H9 (cell line): ENCODE measurements around the gene RAB4B. TPM values are rescaled to one million over a fixed set of nuclear protein-coding genes. Genes with fewer than 3 reads are reported as not detected.
"Not testable (repeated sequence)": the region's sequence is repeated elsewhere in the genome, so short reads cannot be mapped to it uniquely, and the experiment has no call there.

Source experiments
- DNase-seq: peaks from one replicate; pipeline ENCODE4 v3.0.0-alpha.2; 2017
- H2AFZ ChIP-seq: one replicate; pipeline ENCODE4 v1.6.1; 2013; ENCODE audit warnings: mild to moderate bottlenecking, low read length, control low read depth, moderate library complexity
- H2AK5ac ChIP-seq: 2 replicates; pipeline ENCODE4 v1.6.1; 2013; ENCODE audit warnings: low read length, control low read depth, mixed read lengths; ENCODE audit not compliant: insufficient read length
- H2BK120ac ChIP-seq: one replicate; pipeline ENCODE4 v1.6.1; 2013; ENCODE audit warnings: low read depth, mild to moderate bottlenecking, low read length, control low read depth, inconsistent platforms; ENCODE audit not compliant: poor library complexity, severe bottlenecking
- H2BK12ac ChIP-seq: 2 replicates; pipeline ENCODE4 v1.6.1; 2013; ENCODE audit warnings: low read length, control low read depth, mixed read lengths, low read depth; ENCODE audit not compliant: insufficient read length
- H2BK15ac ChIP-seq: 2 replicates; pipeline ENCODE4 v1.6.1; 2013; ENCODE audit warnings: low read depth, low read length, control low read depth
- H2BK20ac ChIP-seq: one replicate; pipeline ENCODE4 v1.6.1; 2013; ENCODE audit warnings: low read depth, mild to moderate bottlenecking, low read length, control low read depth, inconsistent platforms; ENCODE audit not compliant: poor library complexity, severe bottlenecking
- H2BK5ac ChIP-seq: 2 replicates; pipeline ENCODE4 v1.6.1; 2013; ENCODE audit warnings: low read length, control low read depth, mixed read lengths; ENCODE audit not compliant: insufficient read length
- H3K14ac ChIP-seq: 2 replicates; pipeline ENCODE4 v1.6.1; 2013; ENCODE audit warnings: low read length, control low read depth; ENCODE audit not compliant: insufficient read depth
- H3K18ac ChIP-seq: 2 replicates; pipeline ENCODE4 v1.6.1; 2013; ENCODE audit warnings: low read depth, mild to moderate bottlenecking, mixed read lengths, low read length, control low read depth; ENCODE audit not compliant: insufficient read length
- H3K23ac ChIP-seq: 2 replicates; pipeline ENCODE4 v1.6.1; 2013; ENCODE audit warnings: low read length, control low read depth, mixed read lengths, low read depth; ENCODE audit not compliant: insufficient read length
- H3K23me2 ChIP-seq: 2 replicates; pipeline ENCODE4 v1.6.1; 2013; ENCODE audit warnings: low read depth, mild to moderate bottlenecking, mixed read lengths, low read length, control low read depth; ENCODE audit not compliant: insufficient read length, poor library complexity, severe bottlenecking
- H3K27ac ChIP-seq: 2 replicates; pipeline ENCODE4 v1.5.1; 2013; ENCODE audit warnings: low read length, control low read depth, mixed read lengths, low read depth; ENCODE audit not compliant: insufficient read length
- H3K27me3 ChIP-seq: 2 replicates; pipeline ENCODE4 v1.6.1; 2013; ENCODE audit warnings: low read length, control low read depth, inconsistent platforms; ENCODE audit not compliant: insufficient read depth
- H3K4ac ChIP-seq: 2 replicates; pipeline ENCODE4 v1.6.1; 2013; ENCODE audit warnings: low read depth, mild to moderate bottlenecking, control low read depth, inconsistent platforms, low read length, moderate library complexity
- H3K4me1 ChIP-seq: 2 replicates; pipeline ENCODE4 v1.6.1; 2013; ENCODE audit warnings: low read length, control low read depth, inconsistent platforms; ENCODE audit not compliant: insufficient read depth
- H3K4me2 ChIP-seq: 2 replicates; pipeline ENCODE4 v1.6.1; 2013; ENCODE audit warnings: low read length, control low read depth, mixed read lengths; ENCODE audit not compliant: insufficient read length, insufficient read depth
- H3K56ac ChIP-seq: 2 replicates; pipeline ENCODE4 v1.6.1; 2013; ENCODE audit warnings: low read depth, mild to moderate bottlenecking, mixed read lengths, low read length, control low read depth; ENCODE audit not compliant: insufficient read length
- H3K79me1 ChIP-seq: 2 replicates; pipeline ENCODE4 v1.6.1; 2013; ENCODE audit warnings: low read depth, mild to moderate bottlenecking, moderate library complexity, low read length, control low read depth, inconsistent platforms; ENCODE audit not compliant: insufficient read depth, poor library complexity, severe bottlenecking
- H3K79me2 ChIP-seq: 2 replicates; pipeline ENCODE4 v1.6.1; 2013; ENCODE audit warnings: low read length, control low read depth, inconsistent platforms; ENCODE audit not compliant: insufficient read depth
- H3K9ac ChIP-seq: 2 replicates; pipeline ENCODE4 v1.6.1; 2013; ENCODE audit warnings: low read length, control low read depth, mixed read lengths; ENCODE audit not compliant: insufficient read length; ENCODE audit errors: extremely low read depth
- H3K9me3 ChIP-seq: one replicate; pipeline ENCODE4 v1.6.1; 2013; ENCODE audit warnings: low read depth, low read length, inconsistent platforms; ENCODE audit not compliant: control insufficient read depth
- H3T11ph ChIP-seq: one replicate; pipeline ENCODE4 v1.6.1; 2013; ENCODE audit warnings: mild to moderate bottlenecking, low read length, control low read depth, inconsistent platforms
- H4K20me1 ChIP-seq: one replicate; pipeline ENCODE4 v1.6.1; 2013; ENCODE audit not compliant: control insufficient read depth, insufficient read length, insufficient read depth
- H4K5ac ChIP-seq: 2 replicates; pipeline ENCODE4 v1.6.1; 2013; ENCODE audit warnings: low read depth, mild to moderate bottlenecking, mixed read lengths, low read length, control low read depth; ENCODE audit not compliant: insufficient read length
- H4K8ac ChIP-seq: replicated peaks from 2 replicates; pipeline ENCODE4 v1.6.1; 2013; ENCODE audit warnings: low read length, control low read depth, mixed read lengths, low read depth; ENCODE audit not compliant: insufficient read length
- H4K91ac ChIP-seq: 2 replicates; pipeline ENCODE4 v1.6.1; 2013; ENCODE audit warnings: low read depth, mild to moderate bottlenecking, moderate library complexity, mixed read lengths, low read length, control low read depth; ENCODE audit not compliant: insufficient read length
- H3K27ac Mint-ChIP-seq, 3 experiments: 2 replicates in 2 of 3; 3 replicates in 1 of 3; pipeline ENCODE4 v1.8.0; 2020 to 2021; ENCODE audit warnings: mixed read lengths in 3 of 3, mild to moderate bottlenecking in 1 of 3, moderate library complexity in 1 of 3
- H3K27me3 Mint-ChIP-seq: 2 replicates; pipeline ENCODE4 v1.8.0; 2021; ENCODE audit warnings: low read depth, mild to moderate bottlenecking, moderate library complexity, mixed read lengths
- H3K36me3 Mint-ChIP-seq, 3 experiments: 2 replicates in 2 of 3; 3 replicates in 1 of 3; pipeline ENCODE4 v1.8.0; 2020 to 2021; ENCODE audit warnings: low read depth in 3 of 3, mixed read lengths in 3 of 3; ENCODE audit not compliant: insufficient read depth in 1 of 3
- H3K4me1 Mint-ChIP-seq, 2 experiments: 2 replicates each; pipeline ENCODE4 v1.8.0; 2020; ENCODE audit warnings: mixed read lengths in 2 of 2
- H3K4me3 Mint-ChIP-seq, 2 experiments: 2 replicates in 1 of 2; 3 replicates in 1 of 2; pipeline ENCODE4 v1.8.0; 2020 to 2021; ENCODE audit warnings: mild to moderate bottlenecking in 2 of 2, mixed read lengths in 2 of 2, moderate library complexity in 1 of 2
- H3K9me3 Mint-ChIP-seq, 2 experiments: 2 replicates in 1 of 2; 3 replicates in 1 of 2; pipeline ENCODE4 v1.8.0; 2020; ENCODE audit warnings: mild to moderate bottlenecking in 2 of 2, mixed read lengths in 2 of 2, moderate library complexity in 1 of 2
- WGBS: extraction: QIAGEN DNeasy Blood & Tissue Kit; methylation state at CpG from one replicate; pipeline ENCODE4 v1.1.7; 2013; ENCODE audit warnings: missing lambda C conversion rate, low lambda C conversion rate, mixed read lengths; ENCODE audit not compliant: insufficient read length; ENCODE audit errors: extremely low coverage; 5-methylcytosine and 5-hydroxymethylcytosine counted together
- total RNA-seq: library from RNA; stranded (reverse); gene quantifications from 2 replicates; pipeline ENCODE4 v1.2.1, GENCODE V29; 2021
- TF ChIP-seq, protein P1 (sequence below): fragments of 200-600 bp; sonication (generic); conservative IDR thresholded peaks from 3 replicates; pipeline ENCODE4 v1.8.0; 2021; ENCODE audit warnings: antibody characterized with exemption, mild to moderate bottlenecking

RAB4B gene
- total RNA-seq, 1 experiment from 2014 or later: 26.8 TPM

DNA sequence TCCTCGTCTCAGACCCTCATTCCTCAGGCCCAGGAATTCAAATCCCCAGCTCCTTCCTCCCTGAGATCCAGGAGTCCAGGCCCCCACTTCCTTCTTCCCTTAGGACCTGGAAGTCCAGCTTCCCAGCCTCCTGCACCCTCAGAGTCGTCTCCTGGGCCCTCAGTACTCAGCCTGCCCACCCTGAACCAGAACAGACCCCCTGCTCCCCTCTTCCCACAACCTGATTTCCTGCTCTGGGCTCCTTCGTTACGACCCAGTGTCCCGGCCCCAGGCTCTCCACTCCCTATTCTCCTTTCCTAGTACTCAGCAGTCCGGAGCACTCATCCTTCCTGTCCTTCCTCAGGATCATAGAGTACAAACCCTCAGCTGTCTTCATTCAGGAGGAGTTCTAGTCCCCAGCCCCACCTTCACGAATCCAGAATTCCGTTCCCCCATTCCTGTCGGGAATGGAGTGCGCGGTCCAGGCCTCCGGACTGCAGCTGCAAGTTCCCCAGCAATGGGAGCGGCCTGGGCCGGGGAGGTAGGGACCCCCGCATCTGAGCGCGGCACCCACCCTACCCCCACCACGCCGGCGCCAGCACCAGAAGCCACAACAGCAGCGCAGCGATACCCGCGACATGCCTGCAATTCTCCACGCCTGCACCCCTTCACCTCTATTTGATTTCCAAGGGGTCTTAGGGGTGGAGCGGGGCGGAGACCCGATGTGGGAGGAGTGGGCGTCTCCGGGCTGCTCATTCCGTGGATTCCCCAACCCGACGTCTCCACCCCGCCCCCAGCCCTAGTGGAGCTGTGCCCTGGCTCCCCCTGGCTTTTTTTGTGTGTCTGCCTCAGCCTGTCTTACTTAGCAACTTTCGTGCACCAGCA lies 33.7 kb downstream of the RAB4B start:
- peak overlapping the region; percentile 60 for H3K4me2 ChIP-seq
- no peak overlapping the region for H3T11ph ChIP-seq
- Mint-ChIP-seq H3K4me3 (peak overlapping the region; percentile 81 to 91), H3K4me1 (peaks cover 36 to 41% of the 10 kb centered on the region in 2 experiments), H3K27me3 (peaks cover 45% of the 10 kb centered on the region), H3K9me3 (no peaks in the 10 kb centered on the region), H3K27ac (peak overlapping the region in 2 of 3 experiments; percentile 76 to 87; a peak in 4 of 7 replicates), H3K36me3 (peaks cover 11 to 29% (median 17%) of the 10 kb centered on the region in 3 experiments; a peak in 6 of 7 replicates)
- peak; percentile 51 for DNase-seq
- peaks cover 12% of the 10 kb centered on the region for H3K23me2 ChIP-seq
- H2BK5ac ChIP-seq: no peak overlapping the region
- no peak overlapping the region for H2AK5ac ChIP-seq
- H2BK120ac ChIP-seq: no peak overlapping the region
- H3K9me3 ChIP-seq: no peaks in the 10 kb centered on the region
- H4K5ac ChIP-seq: no peak overlapping the region
- WGBS: no CpG with 5 or more reads among the region's 35 CpGs
- no peak overlapping the region for H2BK12ac ChIP-seq
- no peak overlapping the region for H3K27ac ChIP-seq
- H2BK20ac ChIP-seq: no peak overlapping the region
- H3K27me3 ChIP-seq: 0 out of 2 replicates have a peak, but pooled peaks cover 2% of the 10 kb centered on the region
- H3K4me1 ChIP-seq: peaks cover 5% of the 10 kb centered on the region; the same call in 1 of the 2 replicates
- no peak overlapping the region for H3K56ac ChIP-seq
- TF ChIP-seq, protein P1, sequence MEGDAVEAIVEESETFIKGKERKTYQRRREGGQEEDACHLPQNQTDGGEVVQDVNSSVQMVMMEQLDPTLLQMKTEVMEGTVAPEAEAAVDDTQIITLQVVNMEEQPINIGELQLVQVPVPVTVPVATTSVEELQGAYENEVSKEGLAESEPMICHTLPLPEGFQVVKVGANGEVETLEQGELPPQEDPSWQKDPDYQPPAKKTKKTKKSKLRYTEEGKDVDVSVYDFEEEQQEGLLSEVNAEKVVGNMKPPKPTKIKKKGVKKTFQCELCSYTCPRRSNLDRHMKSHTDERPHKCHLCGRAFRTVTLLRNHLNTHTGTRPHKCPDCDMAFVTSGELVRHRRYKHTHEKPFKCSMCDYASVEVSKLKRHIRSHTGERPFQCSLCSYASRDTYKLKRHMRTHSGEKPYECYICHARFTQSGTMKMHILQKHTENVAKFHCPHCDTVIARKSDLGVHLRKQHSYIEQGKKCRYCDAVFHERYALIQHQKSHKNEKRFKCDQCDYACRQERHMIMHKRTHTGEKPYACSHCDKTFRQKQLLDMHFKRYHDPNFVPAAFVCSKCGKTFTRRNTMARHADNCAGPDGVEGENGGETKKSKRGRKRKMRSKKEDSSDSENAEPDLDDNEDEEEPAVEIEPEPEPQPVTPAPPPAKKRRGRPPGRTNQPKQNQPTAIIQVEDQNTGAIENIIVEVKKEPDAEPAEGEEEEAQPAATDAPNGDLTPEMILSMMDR: no peak; the same call in 2 of the 3 replicates
- H4K91ac ChIP-seq: no peak overlapping the region
- H2BK15ac ChIP-seq: no peak overlapping the region
- H3K9ac ChIP-seq: peak overlapping the region; percentile 18
- no peak overlapping the region for H4K8ac ChIP-seq
- H3K23ac ChIP-seq: no peak overlapping the region
- H3K18ac ChIP-seq: no peak overlapping the region
- no peaks in the 10 kb centered on the region for H4K20me1 ChIP-seq
- H2AFZ ChIP-seq: no peak overlapping the region
- H3K79me1 ChIP-seq: no peaks in the 10 kb centered on the region
- no peak overlapping the region; the same call in 1 of the 2 replicates for H3K14ac ChIP-seq
- no peak overlapping the region for H3K4ac ChIP-seq
- no peaks in the 10 kb centered on the region for H3K79me2 ChIP-seq

DNA sequence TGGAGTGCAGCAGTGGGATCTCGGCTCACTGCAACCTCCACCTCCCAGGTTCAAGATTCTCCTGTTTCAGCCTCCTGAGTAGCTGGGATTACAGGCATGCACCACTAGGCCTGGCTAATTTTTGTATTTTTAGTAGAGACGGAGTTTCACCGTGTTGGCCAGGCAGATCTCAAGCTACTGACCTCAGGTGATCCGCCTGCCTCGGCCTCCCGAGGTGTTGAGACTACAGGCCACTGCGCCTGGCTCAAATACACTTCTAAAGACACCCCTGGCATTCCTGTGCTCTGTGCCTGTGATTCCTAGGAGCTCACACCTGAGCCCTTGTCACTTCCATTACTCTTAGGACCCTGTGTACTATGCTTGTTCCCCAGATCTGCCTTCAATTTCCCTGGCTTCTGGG lies 34.5 kb downstream of the RAB4B start:
- H4K91ac ChIP-seq, H3K23ac ChIP-seq, DNase-seq, H3T11ph ChIP-seq, H2BK120ac ChIP-seq, H3K4ac ChIP-seq, H3K79me2 ChIP-seq, H4K20me1 ChIP-seq, H3K9ac ChIP-seq, H2AK5ac ChIP-seq, H4K5ac ChIP-seq, H3K14ac ChIP-seq, H2BK12ac ChIP-seq, H2BK15ac ChIP-seq, H3K79me1 ChIP-seq, H3K18ac ChIP-seq, H2AFZ ChIP-seq, H2BK5ac ChIP-seq, H3K9me3 Mint-ChIP-seq, H3K4me2 ChIP-seq, H3K27ac ChIP-seq, H2BK20ac ChIP-seq, H3K27me3 ChIP-seq, H3K9me3 ChIP-seq, H4K8ac ChIP-seq, H3K4me1 ChIP-seq, H3K56ac ChIP-seq: not testable (repeated sequence)
- Mint-ChIP-seq H3K27me3 (peaks cover 53% of the 10 kb centered on the region), H3K27ac (0 out of 7 replicates have a peak overlapping the region, but pooled peaks of 1 of the 3 experiments have one; percentile 46), H3K36me3 (peaks cover 9 to 22% (median 14%) of the 10 kb centered on the region in 3 experiments; a peak in 6 of 7 replicates), H3K4me1 (peaks cover 28 to 33% of the 10 kb centered on the region in 2 experiments), H3K4me3 (peak overlapping the region; percentile 81 to 91)
- peaks cover 12% of the 10 kb centered on the region for H3K23me2 ChIP-seq
- WGBS: no CpG with 5 or more reads among the region's 7 CpGs
